ENCODE data around the gene AK2.

DNA sequence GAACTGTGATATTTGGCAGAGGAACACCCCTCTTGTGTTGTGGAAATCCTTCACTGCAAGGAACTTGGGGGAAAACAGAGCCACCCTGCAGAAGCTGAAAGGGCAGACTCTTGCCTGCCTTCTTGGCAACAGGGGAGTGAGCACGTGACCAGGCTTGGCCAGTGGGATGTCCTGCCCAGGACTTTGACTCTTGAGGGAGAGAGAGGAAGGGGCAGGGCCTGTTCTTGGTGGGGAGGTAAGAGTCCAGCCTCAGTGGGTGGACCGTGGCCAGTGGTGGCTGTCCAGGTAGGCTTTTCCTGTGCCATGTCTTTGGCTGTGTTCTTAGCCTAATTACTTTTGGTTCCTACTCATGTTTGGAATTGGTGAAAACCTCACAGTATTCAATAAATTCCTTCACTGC is 8.6 kb upstream of the AK2 start:
- TF ChIP-seq, protein P1, sequence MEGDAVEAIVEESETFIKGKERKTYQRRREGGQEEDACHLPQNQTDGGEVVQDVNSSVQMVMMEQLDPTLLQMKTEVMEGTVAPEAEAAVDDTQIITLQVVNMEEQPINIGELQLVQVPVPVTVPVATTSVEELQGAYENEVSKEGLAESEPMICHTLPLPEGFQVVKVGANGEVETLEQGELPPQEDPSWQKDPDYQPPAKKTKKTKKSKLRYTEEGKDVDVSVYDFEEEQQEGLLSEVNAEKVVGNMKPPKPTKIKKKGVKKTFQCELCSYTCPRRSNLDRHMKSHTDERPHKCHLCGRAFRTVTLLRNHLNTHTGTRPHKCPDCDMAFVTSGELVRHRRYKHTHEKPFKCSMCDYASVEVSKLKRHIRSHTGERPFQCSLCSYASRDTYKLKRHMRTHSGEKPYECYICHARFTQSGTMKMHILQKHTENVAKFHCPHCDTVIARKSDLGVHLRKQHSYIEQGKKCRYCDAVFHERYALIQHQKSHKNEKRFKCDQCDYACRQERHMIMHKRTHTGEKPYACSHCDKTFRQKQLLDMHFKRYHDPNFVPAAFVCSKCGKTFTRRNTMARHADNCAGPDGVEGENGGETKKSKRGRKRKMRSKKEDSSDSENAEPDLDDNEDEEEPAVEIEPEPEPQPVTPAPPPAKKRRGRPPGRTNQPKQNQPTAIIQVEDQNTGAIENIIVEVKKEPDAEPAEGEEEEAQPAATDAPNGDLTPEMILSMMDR (IDR thresholded peaks at IDR 0.05; ENCODE audit: low read depth, low read length, poor library complexity, severe bottlenecking): no peak
- TF ChIP-seq EZH2phosphoT487 (IDR thresholded peaks at IDR 0.05; ENCODE audit: borderline replicate concordance, low read length): no peak
